Brain pericyte (primary cell): Measurements from ENCODE around the gene SECISBP2L.

Experiments
- DNase-seq: peaks from one replicate; pipeline ENCODE4 v3.0.0-alpha.2; 2012; ENCODE audit warnings: low read depth, low spot score

SECISBP2L gene

DNA sequence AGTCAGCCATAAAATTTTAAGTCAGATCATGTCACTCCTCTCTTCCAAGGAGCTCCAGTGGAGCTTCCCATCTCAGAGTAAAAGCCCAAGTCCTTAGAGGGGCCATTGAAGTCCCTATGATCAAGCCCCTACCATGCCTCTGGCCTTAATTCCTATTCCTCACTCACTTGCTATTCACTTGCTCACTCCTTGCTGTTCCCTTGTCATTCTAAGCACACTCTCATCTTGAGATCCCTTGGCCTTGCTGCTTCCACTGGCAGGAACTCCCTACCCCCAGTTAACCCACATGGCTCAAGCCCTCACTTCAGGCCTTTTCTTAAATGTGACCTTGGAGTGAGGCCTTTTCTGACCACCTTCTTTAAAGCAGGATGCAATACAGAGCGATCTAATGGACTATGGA is 12.3 kb upstream of the SECISBP2L start:
- no peak for DNase-seq

DNA sequence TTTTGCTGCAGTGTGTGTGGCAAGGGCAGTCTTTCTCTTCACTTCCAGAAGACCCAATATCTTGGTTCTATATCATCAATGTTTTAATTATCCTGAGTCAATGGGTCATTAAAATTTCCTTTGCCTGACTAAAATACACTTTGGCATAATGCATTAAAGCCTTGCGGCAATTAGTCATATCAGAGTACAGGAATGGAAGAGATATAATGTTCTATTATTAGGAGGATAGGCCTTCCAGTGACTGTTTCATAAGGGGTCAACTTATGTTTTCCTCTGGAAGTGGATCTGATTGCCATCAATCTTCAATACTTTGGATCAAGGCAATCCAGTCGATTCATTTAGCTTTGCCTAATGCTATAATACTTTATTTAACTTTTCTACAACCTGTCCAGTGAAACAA is 9.4 kb upstream of the SECISBP2L start:
- DNase-seq, result no peak

DNA sequence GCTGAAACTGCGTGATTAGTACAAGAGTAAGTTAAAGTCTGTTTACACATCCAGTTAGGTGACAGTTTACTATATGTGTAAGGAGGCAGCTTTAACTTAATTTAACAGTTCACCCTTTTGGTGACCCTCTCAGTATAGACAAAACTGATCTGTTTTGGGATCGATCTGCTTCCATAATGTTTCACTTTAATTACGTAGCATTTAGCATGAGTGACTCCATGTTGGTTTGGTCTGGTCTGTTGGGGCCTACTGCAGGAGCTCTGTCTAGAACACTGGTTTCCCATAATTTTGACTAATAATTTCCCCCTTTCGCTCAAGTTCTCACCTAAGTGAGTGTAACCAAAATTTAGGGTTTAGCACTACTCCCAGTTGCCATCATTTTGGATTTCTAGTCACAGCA is 6.4 kb upstream of the SECISBP2L start:
- DNase-seq, result no peak

DNA sequence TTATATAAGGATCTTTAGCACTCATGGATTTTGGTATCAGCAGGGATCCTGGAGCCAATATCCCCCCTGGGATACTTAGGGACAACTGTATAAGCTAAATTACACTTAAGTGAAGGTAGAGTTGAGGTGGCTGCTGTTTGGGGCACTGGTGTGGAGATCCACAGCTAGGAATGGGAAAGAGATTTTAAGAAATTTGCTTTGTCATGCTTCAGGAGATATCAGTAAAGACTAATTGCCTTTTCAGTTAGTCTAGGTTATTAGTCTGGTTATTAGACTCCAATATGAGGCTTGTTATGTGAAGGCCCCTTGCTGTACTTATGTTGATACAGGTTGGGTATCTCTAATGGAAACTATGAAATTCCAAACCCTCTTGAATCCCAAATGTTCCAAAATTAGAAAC is 1.2 kb upstream of the SECISBP2L start:
- DNase-seq, result no peak

DNA sequence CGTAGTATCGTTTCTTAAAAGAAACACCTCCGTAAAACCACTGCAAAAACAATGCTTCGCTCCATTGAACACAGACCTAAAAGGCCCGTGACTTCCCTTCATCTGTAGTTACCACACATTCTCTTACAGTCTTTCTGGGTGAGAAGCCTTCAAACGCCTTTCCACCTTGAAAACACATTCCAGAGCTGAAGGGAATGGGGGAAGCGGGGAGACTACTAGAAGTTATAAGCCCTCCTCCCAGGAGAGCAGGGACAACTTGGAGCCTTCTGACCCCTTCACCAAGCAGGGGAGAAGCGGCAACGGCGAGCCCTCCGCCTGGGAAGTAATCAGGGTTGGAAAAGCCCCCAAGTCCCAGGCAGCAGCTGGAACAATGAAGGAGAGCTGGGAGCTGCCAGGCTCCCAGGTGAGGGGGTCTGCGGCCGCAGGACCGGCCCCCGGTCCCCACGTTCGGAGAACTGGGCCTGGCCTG is 461 bp downstream of the SECISBP2L start:
- DNase-seq, result no peak

DNA sequence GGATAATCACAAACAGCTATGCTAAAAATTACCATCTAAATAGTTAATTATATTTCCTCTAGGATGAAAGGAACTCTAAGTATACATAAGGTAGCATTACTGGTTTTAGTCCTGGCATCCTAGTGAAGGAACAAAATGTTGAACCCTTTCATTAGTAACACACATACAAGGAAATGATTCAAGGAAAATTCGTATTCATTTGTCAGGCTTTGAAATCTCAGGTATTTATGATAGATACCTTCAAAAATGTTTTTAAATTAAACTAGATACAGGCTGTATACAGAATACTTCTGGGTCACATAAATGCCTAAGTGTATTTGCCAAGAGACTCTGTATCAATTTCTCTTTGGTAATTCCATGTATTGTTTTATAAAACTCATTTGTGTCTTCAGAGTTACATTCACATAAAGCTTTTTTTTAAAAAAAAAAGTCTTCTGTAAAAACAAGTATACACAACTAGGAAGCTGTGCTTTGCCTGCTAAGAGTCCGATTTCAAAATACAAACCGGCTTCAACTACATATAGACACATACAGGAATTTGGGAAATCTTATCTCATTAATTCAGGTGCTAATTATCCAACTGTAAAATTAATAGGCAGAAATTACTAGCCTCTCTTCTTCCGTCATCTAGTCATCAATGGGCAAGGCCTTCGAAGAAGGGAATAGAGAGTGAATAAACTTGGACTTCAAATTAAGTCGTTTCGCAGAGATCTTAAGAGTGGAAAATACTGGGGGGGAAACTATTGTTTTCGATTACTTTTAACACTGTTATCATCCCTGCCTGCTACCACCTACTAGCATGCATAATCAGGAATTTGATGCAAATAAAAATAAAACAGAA is 1.3 kb downstream of the SECISBP2L start:
- DNase-seq, result no peak

DNA sequence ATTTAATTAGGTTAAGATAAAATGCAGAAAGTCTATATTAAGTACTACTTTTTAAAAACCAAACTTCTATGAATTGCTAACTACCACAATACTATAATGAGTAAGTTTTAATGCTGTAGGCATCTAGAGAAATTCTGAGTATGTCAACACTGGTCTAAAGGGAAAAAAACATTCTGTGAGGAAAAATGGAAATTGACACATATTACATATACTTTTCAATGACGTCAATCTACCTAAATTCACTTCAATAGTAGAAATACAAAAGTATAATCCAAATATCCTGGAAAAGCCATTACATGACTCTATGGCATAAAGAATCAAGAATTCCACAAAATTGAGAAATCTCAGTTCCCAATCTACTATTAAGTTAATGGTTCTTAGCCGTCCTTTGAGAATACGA is 2.2 kb downstream of the SECISBP2L start:
- DNase-seq, result no peak

DNA sequence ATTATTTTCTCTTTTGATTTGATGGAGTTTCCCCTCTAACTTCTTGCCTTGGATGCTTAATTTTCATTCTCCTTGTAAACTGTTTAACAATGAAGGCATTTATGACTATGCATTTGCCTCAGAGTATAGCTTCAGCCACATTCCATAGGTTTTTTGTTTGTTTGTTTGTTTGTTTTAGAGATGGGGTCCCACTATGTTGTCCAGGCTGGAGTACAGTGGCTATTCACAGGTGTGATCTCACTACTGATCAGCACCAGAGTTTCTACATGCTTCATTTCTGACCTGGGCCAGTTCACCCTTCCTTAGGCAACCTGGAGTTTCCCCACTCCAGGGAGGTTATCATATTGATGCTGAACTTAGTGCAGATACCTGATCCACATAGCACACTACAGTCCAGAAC is 4.1 kb downstream of the SECISBP2L start:
- DNase-seq, result no peak

DNA sequence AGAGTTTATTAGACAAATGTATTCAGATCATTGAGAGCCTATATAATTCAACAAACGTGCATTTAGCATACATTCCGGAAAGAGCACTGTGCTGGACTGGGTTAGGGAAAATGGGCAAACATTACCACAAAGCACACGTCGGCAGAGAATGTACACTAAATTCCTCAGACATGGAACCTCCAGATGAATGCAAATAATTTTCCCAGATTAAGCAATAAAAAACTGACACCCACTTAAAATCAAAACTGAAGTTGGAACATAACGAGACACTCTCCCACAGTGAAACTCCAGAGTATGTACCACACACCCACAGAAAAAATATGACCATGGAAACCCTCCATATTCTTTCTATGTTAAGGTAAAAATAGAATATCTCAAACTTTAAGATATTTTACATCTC is 4.8 kb downstream of the SECISBP2L start:
- DNase-seq, result no peak

DNA sequence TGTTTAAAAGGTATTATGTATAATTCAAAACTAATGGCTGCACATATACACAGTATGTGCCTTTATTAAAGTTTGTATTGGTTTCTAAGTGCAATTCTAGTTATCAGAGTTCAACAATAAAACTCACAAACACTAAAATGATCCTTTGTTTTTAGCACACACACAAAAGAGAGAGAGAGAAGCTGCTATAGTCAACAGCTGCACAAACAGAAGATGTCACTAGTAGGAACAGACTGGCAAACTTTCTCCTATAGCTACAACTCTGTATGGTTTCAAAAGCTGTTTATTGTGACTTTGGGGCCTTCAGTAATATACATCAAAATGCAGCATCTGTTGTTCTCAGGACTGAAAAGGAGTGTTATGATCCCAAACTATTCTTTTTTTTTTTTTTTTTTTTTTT is 6.1 kb downstream of the SECISBP2L start:
- DNase-seq, result no peak

DNA sequence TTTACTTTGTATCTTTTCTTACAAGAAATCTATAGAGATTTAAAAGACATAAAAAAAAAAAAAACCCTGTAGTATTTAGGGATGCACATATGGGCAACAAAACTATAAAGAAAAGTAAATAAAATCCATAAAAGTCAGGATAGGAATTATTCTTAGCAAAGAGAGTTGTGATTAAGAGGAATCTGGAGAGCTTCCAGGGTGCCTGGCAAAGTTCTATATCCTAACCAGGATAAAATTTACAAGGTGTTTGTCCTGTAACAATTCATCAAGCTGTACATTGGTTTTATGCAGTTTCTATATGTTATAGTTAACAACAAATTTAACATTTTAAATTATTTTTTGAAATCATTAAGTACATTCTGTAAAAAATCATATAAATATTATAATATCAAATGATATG is 7.9 kb downstream of the SECISBP2L start:
- no peak for DNase-seq

DNA sequence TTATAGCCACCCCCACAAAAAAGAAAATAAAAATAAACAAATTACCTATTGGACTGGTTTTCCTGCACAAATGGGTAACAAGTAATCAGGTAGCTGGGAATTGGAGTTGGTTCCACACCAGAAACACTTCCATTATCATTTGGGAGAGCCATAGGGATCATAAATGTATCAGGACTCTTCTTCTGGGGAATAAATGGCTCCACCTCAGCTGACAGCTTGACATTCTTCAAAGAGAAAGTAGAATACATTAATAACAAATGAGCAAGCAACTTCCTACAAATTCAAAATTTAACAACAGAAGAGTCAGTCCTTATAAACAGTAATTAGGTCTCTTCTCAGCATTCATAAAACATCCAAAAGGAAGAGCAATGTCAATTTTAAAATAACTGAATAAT is 8.7 kb downstream of the SECISBP2L start:
- no peak for DNase-seq

DNA sequence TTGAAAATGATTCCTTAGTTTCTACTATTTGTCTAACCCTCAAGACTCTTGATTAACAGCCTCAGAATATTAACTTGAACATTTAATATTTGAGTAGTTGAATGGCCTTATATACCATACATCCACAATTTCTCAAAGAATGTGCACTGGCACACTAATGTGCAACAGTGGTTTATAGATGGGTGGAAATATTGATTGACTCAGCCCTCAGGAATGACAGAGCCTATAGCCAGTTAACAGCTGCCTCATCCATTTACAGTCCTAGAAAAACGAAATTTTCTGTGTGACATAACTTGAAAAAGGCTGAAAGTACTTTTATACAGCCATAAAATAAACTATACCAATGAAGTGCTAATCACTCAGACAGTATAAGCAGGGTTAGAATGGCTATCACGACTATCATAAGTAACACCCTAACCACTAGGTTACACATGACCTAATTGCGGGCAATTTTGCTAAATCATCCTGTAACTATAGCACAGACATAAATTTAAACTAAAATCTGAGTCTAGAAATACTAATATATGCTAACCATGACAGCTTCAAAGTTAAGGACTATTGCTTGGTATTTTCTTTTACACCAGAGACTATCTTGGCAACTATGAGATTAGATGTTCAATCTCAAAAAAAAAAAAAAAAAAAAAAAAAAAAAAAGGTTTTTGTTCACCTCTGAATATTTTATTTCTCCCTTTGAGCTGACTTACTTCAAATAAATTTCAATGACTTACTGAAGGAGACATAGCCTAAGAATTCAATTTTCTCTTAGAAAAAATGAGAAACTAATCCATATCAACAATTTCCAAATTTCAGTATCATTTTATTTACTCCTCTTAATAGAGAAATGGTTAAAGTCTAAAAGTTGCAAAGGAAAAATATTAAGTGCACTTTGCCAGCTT is 9.3 kb downstream of the SECISBP2L start:
- DNase-seq, result no peak

DNA sequence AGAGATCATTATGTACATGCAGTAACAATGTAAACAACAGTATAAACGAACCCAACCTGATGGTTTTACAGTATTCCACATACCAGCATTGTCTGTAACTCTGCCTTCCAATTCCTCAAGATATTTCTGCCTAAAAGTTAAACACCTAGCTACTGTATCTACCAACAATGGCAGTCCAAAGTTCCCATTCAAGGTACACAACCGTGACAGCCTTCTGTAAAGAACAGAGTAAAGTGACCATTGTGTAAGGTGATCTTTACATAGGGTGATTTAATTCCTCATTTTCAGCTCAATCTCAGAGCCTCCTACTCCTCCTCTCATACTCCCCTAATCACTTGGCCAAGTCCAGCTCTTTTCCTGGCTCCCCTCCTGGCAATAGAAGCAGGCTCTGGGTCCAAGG is 10.4 kb downstream of the SECISBP2L start:
- DNase-seq, result no peak

DNA sequence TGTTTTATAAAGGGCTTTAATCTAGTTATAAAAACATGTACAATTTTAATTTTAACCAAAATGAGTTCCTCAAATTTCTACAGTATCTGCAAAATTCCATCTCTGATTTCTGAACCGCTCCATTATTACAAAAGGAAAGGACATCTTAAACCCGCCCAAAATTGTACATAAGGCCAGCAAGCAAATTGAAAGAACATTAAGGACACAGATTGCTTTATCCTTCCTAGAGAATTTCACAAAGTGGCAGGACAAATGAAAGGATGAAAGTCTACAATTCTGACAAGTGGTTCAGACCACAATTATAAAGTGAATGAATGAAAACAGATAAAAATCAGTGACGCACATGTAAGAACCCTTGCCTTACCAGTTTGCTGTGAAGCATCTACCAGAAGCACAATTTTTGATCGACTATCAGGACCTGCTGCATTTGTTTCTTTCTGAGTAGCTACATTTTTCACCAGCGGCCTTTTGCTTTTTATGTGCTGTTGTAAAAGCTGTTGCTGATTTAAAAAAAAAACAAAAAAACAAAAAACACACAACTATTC is 13.6 kb downstream of the SECISBP2L start:
- no peak for DNase-seq

DNA sequence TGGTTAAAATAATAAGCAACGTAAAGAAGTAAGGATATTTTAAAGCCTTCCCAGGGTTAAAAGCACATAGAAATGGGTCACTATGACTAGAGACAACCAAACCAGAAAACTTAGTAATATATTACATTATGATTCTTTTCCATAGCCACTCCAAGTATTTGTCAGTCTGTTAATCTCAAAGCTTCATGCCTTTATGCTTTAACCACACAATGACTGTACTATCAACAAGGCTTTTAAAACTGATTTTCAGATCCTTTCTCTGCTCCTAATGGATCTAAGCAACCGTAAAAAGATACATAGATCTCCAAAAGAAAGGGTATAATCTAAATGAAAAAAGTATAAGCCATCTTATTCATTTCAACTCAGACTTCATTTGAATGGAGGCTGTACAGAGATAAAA is 14.4 kb downstream of the SECISBP2L start:
- no peak for DNase-seq

DNA sequence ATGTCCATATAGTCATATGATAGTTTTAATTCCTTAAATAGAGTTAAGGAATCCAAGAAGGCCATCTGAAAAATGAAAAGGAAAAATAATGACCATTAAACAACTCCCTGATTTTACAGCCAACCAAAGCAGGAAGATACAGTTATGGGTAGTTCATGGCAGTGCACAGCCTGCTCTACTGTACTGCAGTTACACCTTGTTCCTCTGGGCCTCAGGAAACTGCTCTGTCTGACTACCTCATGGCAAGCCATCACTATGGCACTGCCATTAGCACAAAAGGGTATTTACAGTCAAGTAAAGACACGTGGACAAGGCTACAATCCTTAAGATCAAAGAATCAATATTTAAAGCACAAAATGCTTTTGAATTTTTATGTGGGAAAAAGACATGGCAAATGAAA is 19.5 kb downstream of the SECISBP2L start:
- DNase-seq, result no peak

DNA sequence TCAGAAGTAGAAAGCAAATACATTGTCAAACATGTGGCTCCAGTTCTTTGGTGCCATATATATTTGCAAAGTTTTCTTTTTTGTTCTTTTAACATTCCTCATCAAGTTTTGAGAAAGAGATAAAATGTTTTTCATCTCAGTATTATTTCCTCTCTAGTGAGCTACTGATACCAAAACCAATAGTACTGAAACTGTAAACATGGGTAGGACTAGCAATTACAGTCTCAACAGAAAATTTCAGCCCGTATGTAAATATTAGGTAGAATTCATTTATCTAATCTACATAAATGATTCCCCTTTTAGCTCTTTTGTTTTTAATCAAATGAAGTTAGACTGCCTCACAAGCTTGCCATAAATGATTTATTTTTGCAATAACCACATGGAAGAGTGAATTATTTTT is 21.4 kb downstream of the SECISBP2L start:
- no peak for DNase-seq

DNA sequence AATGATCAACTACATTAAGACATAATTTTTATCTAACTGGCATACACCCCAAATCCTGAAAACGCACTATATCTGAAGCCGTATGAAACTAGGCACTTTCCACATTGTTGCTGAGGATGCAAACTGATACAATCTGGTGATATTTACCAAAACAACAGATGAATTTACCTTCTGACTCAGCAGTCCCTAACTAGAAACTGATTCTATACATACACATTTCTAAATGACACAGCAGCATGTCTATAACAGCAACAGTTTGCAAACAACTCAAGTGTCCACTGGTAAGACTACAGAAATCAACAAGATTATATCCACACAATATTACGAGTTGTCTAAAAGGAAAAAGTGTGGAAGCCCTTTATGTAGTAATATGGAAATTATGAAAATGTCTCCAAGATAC is 22.9 kb downstream of the SECISBP2L start:
- no peak for DNase-seq

DNA sequence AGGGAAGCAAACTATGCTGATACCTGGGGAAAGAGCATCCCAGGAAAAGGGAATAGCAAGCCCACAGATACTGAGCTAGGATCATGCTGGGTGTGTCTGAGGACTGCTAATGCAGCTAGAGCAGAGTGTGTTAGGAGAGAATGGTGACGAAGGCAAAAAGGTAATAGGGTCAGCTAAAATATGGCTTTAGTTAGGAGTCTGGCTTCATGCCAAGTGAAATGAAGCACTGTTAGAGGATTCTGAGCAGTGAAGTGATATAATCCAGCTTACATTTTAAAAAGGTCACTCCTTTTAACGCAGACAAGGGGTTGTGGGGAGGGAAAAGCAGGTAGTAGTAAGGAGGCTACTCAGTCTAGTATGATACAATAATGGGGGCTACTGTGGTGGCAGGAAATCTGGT is 30.4 kb downstream of the SECISBP2L start:
- no peak for DNase-seq

DNA sequence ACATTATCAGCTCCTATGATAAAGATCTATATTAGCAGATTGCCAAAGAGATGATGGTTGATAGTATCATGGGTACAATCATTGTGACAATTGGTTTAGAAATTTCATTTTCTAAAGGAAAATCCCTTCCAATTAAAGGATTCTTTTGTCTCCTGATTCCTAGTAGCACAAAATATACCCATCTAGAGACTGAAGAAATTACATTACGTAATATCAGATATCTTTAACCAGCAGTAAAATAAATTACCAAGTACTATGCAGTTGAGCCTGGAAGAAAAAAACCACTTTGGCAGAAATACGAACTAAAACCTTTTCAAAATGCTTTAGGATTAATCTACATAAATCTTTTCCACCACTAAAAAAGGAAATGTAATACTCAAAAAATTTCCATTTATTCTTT is 46.9 kb downstream of the SECISBP2L start:
- DNase-seq, result no peak

DNA sequence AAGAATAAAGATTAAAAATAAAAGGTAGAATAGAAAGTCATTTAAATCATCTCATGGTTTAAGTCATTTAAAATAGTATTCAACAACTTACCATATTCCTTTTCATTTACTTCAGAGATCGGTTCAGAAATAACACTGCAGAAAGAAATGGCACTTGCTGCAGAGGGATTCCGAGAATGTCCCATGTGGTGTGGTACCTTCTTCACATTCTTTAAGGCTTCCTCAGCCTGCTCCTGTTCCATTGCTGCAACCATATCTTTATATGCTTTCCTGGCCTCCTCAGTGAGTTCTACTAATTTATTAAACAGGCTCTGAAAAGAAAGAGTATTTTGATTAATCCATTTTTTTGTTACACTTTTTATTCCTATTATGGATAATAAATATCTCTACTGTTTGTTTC is 50.0 kb downstream of the SECISBP2L start:
- DNase-seq, result no peak

DNA sequence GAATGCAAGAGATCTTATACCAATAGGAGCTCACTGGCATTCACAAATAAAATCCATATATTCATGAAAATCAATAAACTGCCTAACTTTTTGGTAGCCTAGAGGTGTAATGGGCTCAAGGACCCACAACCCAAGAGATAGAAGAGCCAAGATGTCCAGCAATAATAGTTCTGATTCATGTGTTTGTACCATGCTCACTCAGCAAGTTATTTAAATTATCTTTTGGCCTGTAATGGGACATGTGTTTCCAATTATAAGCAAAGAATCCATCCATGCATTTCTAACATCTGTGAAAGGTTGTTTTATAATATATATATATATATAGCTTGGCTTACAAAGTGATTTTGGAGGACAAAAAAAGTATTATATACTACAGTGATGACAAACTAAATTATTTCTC is 52.9 kb downstream of the SECISBP2L start:
- DNase-seq, result no peak
